ENCODE measurements around the gene PRR15L.

- TF ChIP-seq CTCF (conservative IDR thresholded peaks at IDR 0.05; ENCODE audit: low read depth, low read length) (no peak), MAZ (IDR thresholded peaks at IDR 0.05; ENCODE audit: borderline replicate concordance, low read depth, low read length) (no peak), RAD21 (IDR thresholded peaks at IDR 0.05; ENCODE audit: low read length) (no peak), POLR2A (IDR thresholded peaks at IDR 0.05; ENCODE audit: low read depth, low read length) (no peak), RCOR1 (IDR thresholded peaks at IDR 0.05; ENCODE audit: insufficient replicate concordance, low read length) (no peak), RFX5 (IDR thresholded peaks at IDR 0.05; ENCODE audit: low read depth, low read length) (no peak), CEBPB (IDR thresholded peaks at IDR 0.05; ENCODE audit: low read depth, low read length) (peak; percentile 60), ELK1 (IDR thresholded peaks at IDR 0.05; ENCODE audit: borderline replicate concordance, low read depth, low read length) (no peak), USF2 (IDR thresholded peaks at IDR 0.05; ENCODE audit: low read depth, low read length) (no peak), MAFK (IDR thresholded peaks at IDR 0.05; ENCODE audit: low read depth, low read length) (peak; percentile 78), FOS (IDR thresholded peaks at IDR 0.05; ENCODE audit: low read depth, low read length) (peak; percentile 69), SMC3 (IDR thresholded peaks at IDR 0.05; ENCODE audit: low read depth, low read length) (no peak)
Observed at GRCh38 chr17:48002266-48002915, 44.7 kb upstream of the PRR15L start.
